ENCODE data around the gene F12.

Gene F12

DNA sequence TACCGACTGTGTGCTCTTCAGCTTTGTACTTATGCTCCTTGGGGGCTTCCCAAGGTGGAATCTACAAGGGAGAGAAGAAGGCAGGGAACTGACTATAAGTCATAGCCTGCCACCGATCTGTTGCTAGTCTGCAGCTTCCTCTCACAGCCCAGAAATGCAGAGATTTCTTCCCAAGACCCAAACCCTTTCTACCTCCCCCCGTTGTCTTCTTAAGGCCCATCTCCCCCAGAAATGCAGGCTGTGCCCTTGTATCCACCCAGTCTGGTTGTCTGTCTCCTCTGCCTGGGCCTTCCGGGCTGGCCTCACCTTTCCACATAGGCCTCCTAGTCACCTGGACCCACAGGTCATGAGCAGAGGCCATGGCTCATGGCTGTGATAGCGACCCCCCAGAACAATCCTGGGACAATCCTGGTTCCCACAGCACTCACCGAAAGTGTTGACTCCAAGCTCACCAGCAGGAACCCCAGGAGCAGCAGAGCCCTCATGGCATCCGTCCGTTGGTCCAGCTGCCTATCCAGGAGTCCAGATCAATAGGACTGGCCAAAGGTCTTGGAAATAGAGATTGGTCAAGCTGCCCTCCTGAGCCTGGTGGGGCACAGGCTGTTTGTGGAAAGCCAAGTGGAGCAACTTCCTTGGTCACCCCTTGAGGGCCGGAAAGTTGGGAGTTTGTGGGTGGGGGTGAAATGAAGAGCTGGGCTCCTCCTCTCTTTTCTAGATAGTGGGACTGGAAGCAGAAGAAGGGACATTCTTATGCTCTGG lies at the start of gene F12:
TSS of gene F12 (minus strand) at position 522 of the 759 bp plus-strand sequence. CDS start at position 485, 37 bp downstream.
- ChIA-PET POLR2A (interaction anchor here (1.1 to 1.2 kb wide), 2 partner anchors 17 to 37 kb away, joined by 3 to 6 read pairs; partner anchors contain the start of gene GRK6), CTCF (interaction anchor here (0.9 to 21.8 kb wide), 9 partner anchors 14 to 101 kb away, joined by 3 to 549 read pairs (median 5); partner anchors contain the start of genes GRK6, PRR7 and SLC34A1)
- no peak for DNase-seq (ENCODE audit: extremely low spot score)
- TF ChIP-seq, protein P1, sequence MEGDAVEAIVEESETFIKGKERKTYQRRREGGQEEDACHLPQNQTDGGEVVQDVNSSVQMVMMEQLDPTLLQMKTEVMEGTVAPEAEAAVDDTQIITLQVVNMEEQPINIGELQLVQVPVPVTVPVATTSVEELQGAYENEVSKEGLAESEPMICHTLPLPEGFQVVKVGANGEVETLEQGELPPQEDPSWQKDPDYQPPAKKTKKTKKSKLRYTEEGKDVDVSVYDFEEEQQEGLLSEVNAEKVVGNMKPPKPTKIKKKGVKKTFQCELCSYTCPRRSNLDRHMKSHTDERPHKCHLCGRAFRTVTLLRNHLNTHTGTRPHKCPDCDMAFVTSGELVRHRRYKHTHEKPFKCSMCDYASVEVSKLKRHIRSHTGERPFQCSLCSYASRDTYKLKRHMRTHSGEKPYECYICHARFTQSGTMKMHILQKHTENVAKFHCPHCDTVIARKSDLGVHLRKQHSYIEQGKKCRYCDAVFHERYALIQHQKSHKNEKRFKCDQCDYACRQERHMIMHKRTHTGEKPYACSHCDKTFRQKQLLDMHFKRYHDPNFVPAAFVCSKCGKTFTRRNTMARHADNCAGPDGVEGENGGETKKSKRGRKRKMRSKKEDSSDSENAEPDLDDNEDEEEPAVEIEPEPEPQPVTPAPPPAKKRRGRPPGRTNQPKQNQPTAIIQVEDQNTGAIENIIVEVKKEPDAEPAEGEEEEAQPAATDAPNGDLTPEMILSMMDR (IDR thresholded peaks at IDR 0.05; ENCODE audit: control extremely low read depth, extremely low read depth, low read depth, missing control alignments) = no peak

GRCh38 chr5:177458912-177459350 lies 49.6 kb upstream of the F12 start:
- no peak for DNase-seq (ENCODE audit: extremely low spot score)
- ChIA-PET CTCF (interaction anchor here (1.0 to 8.5 kb wide), 7 partner anchors 9 to 346 kb away, joined by 3 to 123 read pairs (median 19); partner anchors contain the start of gene DOK3), POLR2A (no interaction called here)
- TF ChIP-seq, protein P1 (IDR thresholded peaks at IDR 0.05; ENCODE audit: control extremely low read depth, extremely low read depth, low read depth, missing control alignments) = no peak

DNA sequence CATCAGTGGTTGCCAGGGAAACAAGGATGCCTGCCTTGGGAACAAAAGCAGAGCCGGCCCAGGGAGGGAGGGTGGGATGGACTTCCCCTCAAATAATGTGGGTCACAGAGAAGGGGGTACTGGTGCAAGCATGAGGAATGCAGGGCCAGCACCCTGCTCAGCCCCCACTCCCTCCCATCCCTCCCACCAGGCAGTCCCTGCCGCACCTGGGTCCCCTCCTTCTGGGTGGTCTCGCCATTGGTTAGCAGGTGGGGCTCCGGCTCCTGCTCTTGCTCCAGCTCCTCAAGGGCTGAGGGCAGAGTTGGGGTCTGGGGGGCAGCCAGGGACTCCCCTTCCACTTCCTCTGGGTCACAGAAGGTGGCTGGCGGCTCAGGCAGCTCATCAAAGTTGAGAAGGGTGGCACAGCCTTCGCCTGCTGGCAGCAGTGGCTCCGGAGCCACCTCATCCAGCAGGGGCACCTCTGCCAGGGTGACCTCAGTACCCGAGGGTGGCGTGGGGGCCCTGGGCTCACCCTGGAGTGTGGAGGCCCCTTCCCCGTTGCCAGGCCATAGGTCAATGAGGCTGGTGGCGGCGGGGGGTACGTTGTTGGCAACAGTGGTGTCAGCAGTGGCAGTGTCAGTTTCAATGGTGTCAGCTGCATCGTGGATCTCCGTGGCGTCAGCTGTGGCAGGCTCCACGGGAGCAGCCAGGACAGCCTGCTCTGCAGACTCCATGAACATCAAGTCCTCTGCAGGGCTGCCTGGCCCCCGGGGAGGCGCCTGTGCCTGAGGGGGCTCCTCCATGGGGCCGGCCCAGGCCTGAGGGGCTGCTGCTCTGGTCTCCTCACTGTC lies 48.7 kb upstream of the F12 start:
- POLR2A ChIA-PET = interaction anchor here (0.7 to 0.9 kb wide), 2 partner anchors 32 to 372 kb away, joined by 3 read pairs; partner anchors contain the start of gene GRK6
- CTCF ChIA-PET = interaction anchor here (1.0 to 15.6 kb wide), 36 partner anchors 10 to 347 kb away, joined by 3 to 285 read pairs (median 6); partner anchors contain the start of genes DOK3, GRK6, MXD3 and PFN3
- DNase-seq (ENCODE audit: extremely low spot score) = no peak
- TF ChIP-seq, protein P1 (IDR thresholded peaks at IDR 0.05; ENCODE audit: control extremely low read depth, extremely low read depth, low read depth, missing control alignments) = no peak

- DNase-seq (ENCODE audit: extremely low spot score) = peak; percentile 92
Observed at GRCh38 chr5:177456976-177457851, 47.9 kb upstream of the F12 start.

GRCh38 chr5:177456591-177456964 lies 47.2 kb upstream of the F12 start:
- TF ChIP-seq, protein P1 (IDR thresholded peaks at IDR 0.05; ENCODE audit: control extremely low read depth, extremely low read depth, low read depth, missing control alignments) = no peak
- ChIA-PET CTCF (interaction anchor here (0.9 to 15.6 kb wide), 25 partner anchors 11 to 346 kb away, joined by 3 to 285 read pairs (median 8); partner anchors contain the start of genes DOK3, GRK6, PRR7 and TMED9), POLR2A (interaction anchor here (0.8 kb wide), 1 partner anchor 62 kb away, joined by 3 read pairs; no protein-coding TSS in a partner anchor)
- DNase-seq (ENCODE audit: extremely low spot score) = no peak

More at GRCh38 chr5:177456976-177457851, 47.9 kb upstream of the F12 start:
- TF ChIP-seq, protein P1 (IDR thresholded peaks at IDR 0.05; ENCODE audit: control extremely low read depth, extremely low read depth, low read depth, missing control alignments) = no peak
- POLR2A ChIA-PET = interaction anchor here (0.8 to 0.9 kb wide), 2 partner anchors 31 to 62 kb away, joined by 3 read pairs; partner anchors contain the start of gene GRK6
- CTCF ChIA-PET = interaction anchor here (0.6 to 15.6 kb wide), 38 partner anchors 11 to 346 kb away, joined by 3 to 285 read pairs (median 6); partner anchors contain the start of genes DOK3, GRK6, MXD3 and PFN3

Data from GM10248 (cell line).